Glomerular visceral epithelial cell (primary cell): ENCODE data around the gene FUT7.
"Not testable (repeated sequence)": the region's sequence is repeated elsewhere in the genome, so short reads cannot be mapped to it uniquely, and the experiment has no call there.

Source experiments
- DNase-seq: peaks from one replicate; pipeline ENCODE4 v3.0.0-alpha.2; 2016; ENCODE audit errors: extremely low spot score

FUT7 gene

GRCh38 chr9:137066096-137066861, 34.4 kb upstream of the FUT7 start:
- no peak for DNase-seq

DNA sequence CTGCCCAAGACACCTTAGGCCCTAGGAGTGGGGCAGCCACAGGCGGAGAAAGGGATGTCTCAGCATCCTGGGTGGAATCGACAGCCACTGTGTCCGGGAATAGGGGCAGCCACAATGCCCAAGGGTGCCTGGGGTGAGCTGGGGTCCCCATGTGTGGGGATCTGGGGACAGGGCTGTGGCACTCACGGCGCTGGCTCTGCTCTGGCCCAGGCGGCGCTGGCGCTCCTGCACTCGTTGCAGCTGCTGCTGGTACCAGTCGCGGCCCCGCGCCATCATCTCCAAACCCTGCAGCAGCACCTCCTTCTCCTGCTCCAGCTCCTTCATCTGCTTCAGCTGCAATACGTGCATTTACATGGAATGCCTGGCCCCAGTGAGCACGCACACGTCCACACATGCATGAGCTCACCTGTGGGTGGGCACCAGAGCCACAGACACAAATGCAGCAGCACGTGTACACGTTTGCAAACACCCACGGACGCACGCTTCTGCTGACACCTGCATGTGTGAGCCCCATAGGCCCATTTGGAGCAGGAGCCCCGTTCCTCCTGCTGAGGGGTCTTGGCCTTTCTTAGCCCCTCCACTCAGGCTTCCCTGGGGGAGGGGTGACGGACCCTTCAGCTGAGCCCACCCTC, 33.6 kb upstream of the FUT7 start:
- DNase-seq: no peak

DNA sequence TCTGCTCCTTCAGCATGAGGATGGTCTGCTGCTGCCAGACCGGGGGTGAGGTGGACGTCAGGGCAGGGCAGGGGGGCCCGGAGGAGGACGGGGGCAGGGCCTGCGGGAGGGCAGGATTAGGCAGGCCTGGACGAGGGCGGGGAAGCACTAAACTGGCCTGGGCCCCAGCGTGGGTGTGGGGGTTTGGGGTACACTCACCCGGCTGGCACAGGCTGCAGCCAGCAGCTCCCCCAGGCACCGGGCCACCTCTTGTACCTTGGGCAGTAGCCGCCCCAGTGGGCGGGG, 32.9 kb upstream of the FUT7 start:
- DNase-seq: no peak

DNA sequence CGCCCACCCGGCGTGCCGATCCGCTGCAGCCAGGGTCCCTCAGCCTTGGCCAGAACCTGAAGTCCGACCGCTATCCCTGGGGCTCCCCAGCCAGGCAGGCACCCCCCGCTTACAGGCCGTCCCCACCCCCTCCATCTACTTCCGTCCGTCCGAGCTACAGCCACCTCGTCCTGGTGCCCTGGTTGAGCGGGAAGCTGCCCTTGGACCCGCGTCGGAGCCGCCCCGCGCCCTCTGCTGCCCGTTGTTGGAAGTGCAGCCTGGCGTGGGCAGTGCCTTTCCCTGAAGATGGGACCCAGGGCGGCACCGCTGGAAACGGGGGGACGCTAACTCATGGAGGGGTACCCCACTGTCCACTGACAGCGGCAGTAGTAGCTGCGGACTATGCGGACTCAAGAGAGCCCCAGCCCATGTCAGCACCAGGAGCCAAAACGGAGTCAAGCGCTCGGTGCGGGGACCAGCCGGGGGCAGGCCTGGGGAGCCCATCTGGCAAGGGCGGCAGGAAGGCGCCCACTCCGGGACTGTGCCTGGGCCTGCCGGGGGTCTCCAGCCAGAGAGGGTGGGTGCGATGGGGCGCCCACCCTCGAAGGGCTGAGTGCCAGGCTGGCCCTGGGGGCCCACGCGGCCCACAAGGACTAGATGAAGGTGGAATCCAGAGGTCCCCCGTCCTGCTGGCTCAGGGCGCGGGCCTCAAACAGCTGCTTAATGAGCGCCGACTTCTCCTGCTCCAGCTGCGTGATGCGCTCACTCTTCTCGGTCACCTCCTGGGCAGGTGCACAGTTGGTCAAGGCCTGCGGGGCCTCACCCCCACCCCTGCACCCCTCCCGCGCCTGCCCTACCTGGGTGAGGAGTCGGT, 32.4 kb upstream of the FUT7 start:
- DNase-seq: peak; percentile 68

DNA sequence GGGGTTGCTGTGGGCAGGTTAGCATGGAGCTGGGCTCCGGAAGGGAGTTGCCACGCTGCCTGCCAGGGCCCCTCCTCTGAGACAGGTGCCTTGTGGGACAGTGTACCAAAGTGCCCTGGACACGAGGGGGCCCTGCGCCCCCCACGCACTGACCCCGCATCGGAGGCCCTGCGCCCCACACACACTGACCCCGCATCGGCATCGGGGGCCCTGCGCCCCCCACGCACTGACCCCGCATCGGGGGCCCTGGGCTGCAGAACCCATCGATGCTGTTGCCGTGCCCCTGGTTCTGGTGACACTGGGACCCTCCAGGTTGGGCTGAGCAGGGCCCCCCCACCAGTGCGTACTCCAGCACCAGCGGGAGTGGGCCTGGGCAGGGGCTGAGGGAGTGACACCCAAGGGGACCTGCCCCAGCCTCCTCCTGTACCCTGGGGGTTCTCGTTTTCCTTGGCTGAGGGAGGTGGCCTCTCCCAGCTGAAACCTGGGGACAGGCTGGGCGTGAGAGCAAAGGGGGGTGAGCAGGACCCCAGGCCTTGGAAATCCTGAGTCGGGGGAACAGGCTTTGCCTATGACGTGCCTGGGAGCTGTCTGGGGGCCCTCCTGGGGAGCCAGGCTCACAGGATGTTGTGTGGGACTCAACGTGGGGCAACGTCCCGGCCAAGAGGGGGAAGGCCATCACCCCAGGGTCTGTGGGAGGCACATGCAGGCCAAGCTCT, 31.6 kb upstream of the FUT7 start:
- no peak for DNase-seq

GRCh38 chr9:137062798-137063197, 30.9 kb upstream of the FUT7 start:
- not testable (repeated sequence) for DNase-seq

GRCh38 chr9:137062384-137062783, 30.5 kb upstream of the FUT7 start:
- no peak for DNase-seq

DNA sequence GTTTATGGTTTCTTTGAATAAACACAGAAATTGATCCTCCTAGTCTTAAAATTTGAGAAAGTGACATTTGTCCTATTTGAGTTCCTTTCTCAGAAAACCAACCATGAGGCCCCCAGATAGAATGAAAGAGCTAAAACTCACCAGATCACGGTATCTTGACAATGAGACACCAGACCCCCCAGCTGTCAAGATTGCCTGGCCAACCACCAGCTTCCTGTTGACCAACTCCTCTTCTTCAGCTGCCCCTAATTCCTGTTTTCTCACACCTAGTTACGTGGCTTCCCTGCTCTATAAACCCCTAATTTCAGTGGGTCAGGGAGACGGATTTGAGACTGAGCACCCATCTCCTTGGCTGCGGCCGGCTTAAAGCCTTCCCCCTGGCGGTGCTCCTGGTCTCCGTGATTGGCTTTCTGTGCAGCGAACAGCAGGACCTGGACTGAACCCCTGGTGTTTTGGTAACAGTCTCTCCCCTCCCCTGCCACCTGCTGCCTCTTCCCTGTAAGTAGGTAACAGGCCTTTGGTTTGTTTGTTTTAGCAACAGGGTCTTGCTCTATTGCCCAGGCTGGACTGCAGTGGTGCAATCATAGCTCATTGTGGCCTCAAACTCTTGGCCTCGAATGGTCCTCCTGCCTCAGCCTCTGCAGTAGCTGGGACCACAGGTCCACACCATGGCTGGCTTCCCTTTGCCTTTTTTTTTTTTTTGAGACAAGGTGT, 26.8 kb upstream of the FUT7 start:
- DNase-seq: no peak

DNA sequence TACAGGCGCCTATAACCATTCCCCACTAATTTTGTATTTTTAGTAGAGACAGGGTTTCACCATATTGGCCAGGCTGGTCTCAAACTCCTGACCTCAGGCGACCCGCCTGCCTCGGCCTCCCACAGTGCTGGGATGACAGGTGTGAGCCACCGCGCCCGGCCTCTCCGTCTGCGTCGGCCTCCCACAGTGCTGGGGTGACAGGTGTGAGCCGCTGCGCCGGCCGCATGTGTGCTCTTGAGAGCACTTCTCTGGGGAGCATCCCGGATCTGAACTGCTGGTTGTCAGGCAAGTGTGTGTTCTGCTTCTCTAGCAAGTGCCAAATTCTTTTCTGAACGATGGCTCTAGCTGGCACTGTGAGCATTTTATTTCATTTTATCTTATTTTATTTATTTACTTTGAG, 25.7 kb upstream of the FUT7 start:
- no peak for DNase-seq

- DNase-seq: no peak
Observed at GRCh38 chr9:137056739-137057415, 25.0 kb upstream of the FUT7 start.

- DNase-seq: no peak
Observed at GRCh38 chr9:137055385-137056364, 23.8 kb upstream of the FUT7 start.

DNA sequence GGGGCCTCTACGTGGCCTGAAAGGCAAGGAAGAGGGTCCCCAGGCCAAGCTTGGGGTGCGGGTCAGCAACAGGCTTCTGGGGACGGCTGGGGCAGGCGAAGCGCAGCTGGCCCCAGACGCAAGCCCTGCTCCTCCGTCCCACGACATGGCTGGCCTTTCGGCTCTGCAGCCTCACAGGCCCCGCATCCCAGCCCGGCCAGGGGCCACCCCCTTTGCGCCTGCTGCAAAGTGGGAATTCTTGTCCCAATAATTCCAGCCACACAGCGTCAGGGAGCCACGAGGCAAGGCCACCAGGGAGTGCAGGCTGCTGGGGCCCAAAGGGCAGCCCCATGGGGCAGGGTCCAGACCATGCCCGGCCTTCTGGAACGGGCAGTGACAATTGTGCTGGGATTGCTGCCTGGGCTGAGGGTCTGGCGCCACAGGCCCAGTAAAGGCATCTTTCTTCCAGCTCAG, 23.1 kb upstream of the FUT7 start:
- DNase-seq: no peak

- no peak for DNase-seq
Observed at GRCh38 chr9:137053944-137054931, 22.4 kb upstream of the FUT7 start, which contains the start of gene ENTPD2. ENTPD2 (minus strand) TSS chr9:137054061; CDS start chr9:137053997, 64 bp downstream.

GRCh38 chr9:137052998-137053943, 21.4 kb upstream of the FUT7 start:
- no peak for DNase-seq

DNA sequence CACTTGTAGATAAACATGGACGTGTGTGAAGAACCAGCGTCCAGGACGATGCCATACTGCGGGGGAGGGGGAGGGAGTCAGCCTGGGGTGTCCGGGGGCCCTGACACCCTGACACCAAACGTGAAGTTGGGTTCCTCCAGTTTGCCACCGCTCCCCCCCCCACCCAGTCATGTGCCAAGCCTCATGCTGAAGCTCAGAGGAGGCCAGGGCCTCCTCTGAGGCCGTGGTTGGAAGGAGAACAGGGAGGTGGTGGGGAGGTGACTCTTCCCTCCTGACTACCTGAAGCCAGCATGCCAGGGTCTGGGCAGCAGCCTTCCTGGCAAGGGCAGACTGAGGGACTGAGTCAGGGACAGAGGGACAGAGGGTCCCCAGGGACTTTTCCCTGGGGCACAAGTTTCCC, 20.4 kb upstream of the FUT7 start:
- DNase-seq: no peak

GRCh38 chr9:137051145-137051724, 19.3 kb upstream of the FUT7 start:
- no peak for DNase-seq

DNA sequence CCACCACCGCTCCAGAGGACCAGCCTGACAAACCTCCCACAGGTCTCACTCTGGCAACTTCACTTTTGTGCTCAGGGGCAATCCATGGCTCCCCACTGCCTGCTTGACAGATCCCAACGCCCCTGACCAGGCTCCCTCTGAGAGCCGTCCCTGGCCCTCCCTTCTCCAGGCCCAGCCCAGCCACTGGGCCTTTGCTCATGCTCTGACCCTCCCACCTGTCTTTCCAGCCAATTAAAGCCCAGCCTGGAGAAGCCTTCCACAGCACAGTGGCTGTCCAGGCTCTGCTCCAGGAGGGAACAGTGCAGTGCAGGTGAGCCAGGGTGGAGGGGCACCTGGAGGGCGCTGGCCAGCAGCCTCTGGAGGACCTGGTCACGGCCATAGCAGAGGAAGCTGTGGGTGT, 18.7 kb upstream of the FUT7 start:
- DNase-seq: no peak
